Skeletal muscle tissue (tissue), 4 donors: Measurements from ENCODE around the gene SIX2. TPM values are rescaled to one million over a fixed set of nuclear protein-coding genes. Genes with fewer than 3 reads are reported as not detected.

Source experiments
- H3K27ac ChIP-seq: one replicate; pipeline ENCODE4 v1.7.0; 2013; ENCODE audit warnings: mild to moderate bottlenecking, low read depth, low read length, inconsistent platforms
- H3K27me3 ChIP-seq, 3 donors: one replicate each; pipeline ENCODE4 v1.7.0; 2013; ENCODE audit warnings: low read length in 3 of 3; ENCODE audit not compliant: control insufficient read depth in 3 of 3, insufficient read depth in 3 of 3
- H3K36me3 ChIP-seq, 3 donors: one replicate each; pipeline ENCODE4 v1.7.0; 2013; ENCODE audit warnings: low read length in 3 of 3; ENCODE audit not compliant: control insufficient read depth in 3 of 3, insufficient read depth in 3 of 3
- H3K4me1 ChIP-seq, 3 donors: one replicate each; pipeline ENCODE4 v1.7.0; 2013; ENCODE audit warnings: low read length in 3 of 3, mild to moderate bottlenecking in 3 of 3; ENCODE audit not compliant: control insufficient read depth in 3 of 3, insufficient read depth in 3 of 3
- H3K4me3 ChIP-seq, 3 donors: one replicate each; pipeline ENCODE4 v1.7.0; 2013; ENCODE audit warnings: low read length in 3 of 3
- H3K9ac ChIP-seq, 3 donors: one replicate each; pipeline ENCODE4 v1.7.0; 2013; ENCODE audit warnings: low read length in 3 of 3, mild to moderate bottlenecking in 3 of 3, moderate library complexity in 2 of 3, low read depth in 1 of 3
- H3K9me3 ChIP-seq, 3 donors: one replicate each; pipeline ENCODE4 v1.7.0; 2013; ENCODE audit warnings: low read length in 3 of 3; ENCODE audit not compliant: control insufficient read depth in 3 of 3
- total RNA-seq: library from RNA; depleted of rRNA; stranded (reverse); fragments of >200 nt; gene quantifications from one replicate; pipeline ENCODE4 v1.2.3, GENCODE V29; 2014
- donor health status: Osteomylitis.

Gene SIX2
- total RNA-seq, 1 donor from 2014 or later: 4.2 TPM

- H3K9ac ChIP-seq: no peak overlapping the region
- H3K27me3 ChIP-seq: peaks cover 13 to 22% (median 14%) of the 10 kb centered on the region in 3 donors
- no peaks in the 10 kb centered on the region for H3K36me3 ChIP-seq
- no peak overlapping the region for H3K27ac ChIP-seq
- peaks cover 13 to 20% (median 16%) of the 10 kb centered on the region in 3 donors for H3K4me1 ChIP-seq
- no peak overlapping the region for H3K4me3 ChIP-seq
- H3K9me3 ChIP-seq: no peaks in the 10 kb centered on the region
Observed at GRCh38 chr2:44959855-44960254, 49.4 kb downstream of the SIX2 start.

GRCh38 chr2:44957656-44958327, 51.5 kb downstream of the SIX2 start:
- Histone ChIP-seq H3K27ac (no peak overlapping the region), H3K36me3 (no peaks in the 10 kb centered on the region), H3K9me3 (no peaks in the 10 kb centered on the region), H3K9ac (no peak overlapping the region), H3K4me3 (no peak overlapping the region), H3K4me1 (peaks cover 22 to 29% (median 23%) of the 10 kb centered on the region in 3 donors), H3K27me3 (peaks cover 30 to 36% (median 32%) of the 10 kb centered on the region in 3 donors)

GRCh38 chr2:44956843-44957242, 52.4 kb downstream of the SIX2 start:
- Histone ChIP-seq H3K27me3 (peaks cover 38 to 43% (median 41%) of the 10 kb centered on the region in 3 donors), H3K36me3 (no peaks in the 10 kb centered on the region)

GRCh38 chr2:44955593-44956392, 53.5 kb downstream of the SIX2 start:
- Histone ChIP-seq H3K27me3 (peaks cover 47 to 53% (median 48%) of the 10 kb centered on the region in 3 donors), H3K9me3 (no peaks in the 10 kb centered on the region), H3K4me1 (peaks cover 27 to 35% (median 31%) of the 10 kb centered on the region in 3 donors), H3K4me3 (peak overlapping the region; percentile 65 to 73 (median 72)), H3K36me3 (no peaks in the 10 kb centered on the region), H3K9ac (peak overlapping the region in 2 of 3 donors; percentile 2 to 57), H3K27ac (no peak overlapping the region)

More at GRCh38 chr2:44956843-44957242, 52.4 kb downstream of the SIX2 start:
- Histone ChIP-seq H3K27ac (no peak overlapping the region), H3K9ac (no peak overlapping the region), H3K4me3 (no peak overlapping the region), H3K9me3 (no peaks in the 10 kb centered on the region), H3K4me1 (peaks cover 27 to 35% (median 31%) of the 10 kb centered on the region in 3 donors)

Other genes with a start within 250 kb of the SIX2 start
- gene SIX3, start 67.8 kb downstream of the SIX2 start, total RNA-seq: not detected